ENCODE data around the gene PSMG1.

DNA sequence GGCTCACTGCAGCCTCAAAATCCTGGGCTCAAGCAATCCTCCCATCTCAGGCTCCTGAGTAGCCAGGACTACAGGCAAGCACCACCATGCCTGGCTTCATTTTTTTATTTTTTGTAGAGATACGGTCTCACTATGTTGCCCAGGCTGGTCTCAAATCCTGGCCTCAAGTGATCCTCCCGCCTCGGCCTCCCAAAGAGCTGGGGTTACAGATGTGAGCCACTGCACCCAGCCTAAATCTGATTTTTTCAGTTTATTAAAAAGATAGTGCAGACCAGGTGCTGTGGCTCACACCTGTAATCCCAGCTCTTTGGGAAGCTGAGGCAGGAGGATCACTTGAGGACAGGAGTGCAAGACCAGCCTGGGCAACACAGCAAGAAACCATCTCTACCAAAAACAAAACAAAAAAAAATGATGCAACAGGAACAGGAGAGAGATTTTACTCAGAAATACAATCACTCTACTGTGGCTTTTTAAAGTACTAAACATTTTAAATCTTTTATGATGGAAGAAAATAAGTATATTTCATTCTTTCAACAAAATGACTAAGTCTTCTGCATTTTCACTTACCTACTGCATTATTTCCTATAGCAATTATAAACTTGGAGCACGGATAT is 1.9 kb downstream of the PSMG1 start:
- TF ChIP-seq, protein P1, sequence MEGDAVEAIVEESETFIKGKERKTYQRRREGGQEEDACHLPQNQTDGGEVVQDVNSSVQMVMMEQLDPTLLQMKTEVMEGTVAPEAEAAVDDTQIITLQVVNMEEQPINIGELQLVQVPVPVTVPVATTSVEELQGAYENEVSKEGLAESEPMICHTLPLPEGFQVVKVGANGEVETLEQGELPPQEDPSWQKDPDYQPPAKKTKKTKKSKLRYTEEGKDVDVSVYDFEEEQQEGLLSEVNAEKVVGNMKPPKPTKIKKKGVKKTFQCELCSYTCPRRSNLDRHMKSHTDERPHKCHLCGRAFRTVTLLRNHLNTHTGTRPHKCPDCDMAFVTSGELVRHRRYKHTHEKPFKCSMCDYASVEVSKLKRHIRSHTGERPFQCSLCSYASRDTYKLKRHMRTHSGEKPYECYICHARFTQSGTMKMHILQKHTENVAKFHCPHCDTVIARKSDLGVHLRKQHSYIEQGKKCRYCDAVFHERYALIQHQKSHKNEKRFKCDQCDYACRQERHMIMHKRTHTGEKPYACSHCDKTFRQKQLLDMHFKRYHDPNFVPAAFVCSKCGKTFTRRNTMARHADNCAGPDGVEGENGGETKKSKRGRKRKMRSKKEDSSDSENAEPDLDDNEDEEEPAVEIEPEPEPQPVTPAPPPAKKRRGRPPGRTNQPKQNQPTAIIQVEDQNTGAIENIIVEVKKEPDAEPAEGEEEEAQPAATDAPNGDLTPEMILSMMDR (IDR thresholded peaks at IDR 0.05), result no peak
- no peak for TF ChIP-seq POLR2A (IDR thresholded peaks at IDR 0.05)
